ENCODE results near the gene EIF4A3. TPM values are rescaled to one million over a fixed set of nuclear protein-coding genes. Genes with fewer than 3 reads are reported as not detected.

EIF4A3 gene
- total RNA-seq, 4 donors from 2014 or later: 34.5 to 69.0 (median 59.2) TPM

DNA sequence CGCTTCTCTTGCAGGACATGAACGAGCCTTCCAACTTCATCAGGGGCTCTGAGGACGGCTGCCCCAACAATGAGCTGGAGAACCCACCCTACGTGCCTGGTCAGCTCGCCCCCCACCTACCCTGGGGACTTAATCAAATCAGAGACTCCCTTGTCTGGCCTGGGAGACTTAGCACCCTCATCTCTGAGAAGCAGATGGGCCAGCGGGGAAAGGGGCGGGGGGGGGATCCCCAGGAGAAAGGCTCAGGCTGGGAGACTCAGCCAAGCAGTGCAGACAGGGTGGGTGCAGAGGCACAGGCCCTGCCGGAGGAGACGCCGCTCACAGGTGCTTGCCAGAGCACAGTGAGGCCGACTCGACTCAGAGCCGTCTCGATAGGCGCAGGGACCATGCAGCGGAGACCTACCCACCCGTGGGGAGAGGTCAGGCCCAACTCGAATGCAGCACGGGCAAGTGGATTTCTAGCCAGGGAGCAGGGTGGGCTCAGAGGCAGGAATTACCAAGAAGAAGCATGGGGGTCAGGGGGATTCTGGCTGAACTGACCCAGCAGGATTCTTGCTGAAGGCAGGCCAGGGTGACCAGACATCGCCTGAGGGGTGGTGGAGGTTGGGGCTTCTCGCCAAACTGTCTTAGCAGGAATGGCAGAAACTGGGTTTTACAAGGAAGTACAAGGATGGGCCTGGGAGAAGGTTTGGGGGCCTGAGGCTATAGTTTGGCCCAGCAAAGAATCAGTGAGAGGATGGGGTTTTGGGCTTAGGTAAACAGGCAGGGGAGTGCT, 35.8 kb downstream of the EIF4A3 start:
- Histone ChIP-seq H3K27me3 (no peaks in the 10 kb centered on the region), H3K27ac (no peak overlapping the region), H3K4me1 (no peaks in the 10 kb centered on the region), H3K36me3 (peaks cover 0 to 89% (median 0%) of the 10 kb centered on the region in 3 donors), H3K9me3 (peaks cover 0 to 6% (median 0%) of the 10 kb centered on the region in 4 donors), H3K4me3 (no peak overlapping the region)
- 85 to 94% methylated on average over 20 to 21 of the region's 21 CpGs for WGBS, 2 donors
- no peak for TF ChIP-seq POLR2A (IDR thresholded peaks at IDR 0.05)
- TF ChIP-seq EP300 (IDR thresholded peaks at IDR 0.05): no peak
- TF ChIP-seq, protein P1, sequence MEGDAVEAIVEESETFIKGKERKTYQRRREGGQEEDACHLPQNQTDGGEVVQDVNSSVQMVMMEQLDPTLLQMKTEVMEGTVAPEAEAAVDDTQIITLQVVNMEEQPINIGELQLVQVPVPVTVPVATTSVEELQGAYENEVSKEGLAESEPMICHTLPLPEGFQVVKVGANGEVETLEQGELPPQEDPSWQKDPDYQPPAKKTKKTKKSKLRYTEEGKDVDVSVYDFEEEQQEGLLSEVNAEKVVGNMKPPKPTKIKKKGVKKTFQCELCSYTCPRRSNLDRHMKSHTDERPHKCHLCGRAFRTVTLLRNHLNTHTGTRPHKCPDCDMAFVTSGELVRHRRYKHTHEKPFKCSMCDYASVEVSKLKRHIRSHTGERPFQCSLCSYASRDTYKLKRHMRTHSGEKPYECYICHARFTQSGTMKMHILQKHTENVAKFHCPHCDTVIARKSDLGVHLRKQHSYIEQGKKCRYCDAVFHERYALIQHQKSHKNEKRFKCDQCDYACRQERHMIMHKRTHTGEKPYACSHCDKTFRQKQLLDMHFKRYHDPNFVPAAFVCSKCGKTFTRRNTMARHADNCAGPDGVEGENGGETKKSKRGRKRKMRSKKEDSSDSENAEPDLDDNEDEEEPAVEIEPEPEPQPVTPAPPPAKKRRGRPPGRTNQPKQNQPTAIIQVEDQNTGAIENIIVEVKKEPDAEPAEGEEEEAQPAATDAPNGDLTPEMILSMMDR (IDR thresholded peaks at IDR 0.05): no peak
- DNase-seq (ENCODE audit: low spot score in 2 of 2): no peak

DNA sequence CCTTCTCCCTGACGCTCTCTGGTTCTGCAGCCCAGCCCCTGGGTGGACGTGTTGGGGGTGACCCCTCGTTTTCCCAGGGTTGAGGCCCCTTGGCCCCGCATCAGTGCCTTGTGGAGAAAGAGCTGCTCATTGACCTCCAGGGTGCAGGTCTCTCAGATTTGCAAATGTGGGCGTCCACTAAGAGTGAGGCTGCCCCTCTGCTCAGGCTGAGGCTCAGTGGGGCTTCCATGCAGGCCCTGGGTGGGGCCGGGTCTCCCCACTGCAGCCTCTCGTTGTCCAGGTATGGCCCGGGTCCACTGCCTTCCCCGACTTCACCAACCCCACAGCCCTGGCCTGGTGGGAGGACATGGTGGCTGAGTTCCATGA, 36.5 kb downstream of the EIF4A3 start:
- Histone ChIP-seq H3K36me3 (peaks cover 0 to 84% (median 0%) of the 10 kb centered on the region in 3 donors), H3K4me1 (no peaks in the 10 kb centered on the region), H3K27ac (no peak overlapping the region), H3K27me3 (no peaks in the 10 kb centered on the region), H3K4me3 (no peak overlapping the region), H3K9me3 (peaks cover 0 to 6% (median 0%) of the 10 kb centered on the region in 4 donors)
- TF ChIP-seq POLR2A (IDR thresholded peaks at IDR 0.05) (no peak), EP300 (IDR thresholded peaks at IDR 0.05) (no peak)
- TF ChIP-seq, protein P1 (IDR thresholded peaks at IDR 0.05): no peak
- DNase-seq (ENCODE audit: low spot score in 2 of 2): no peak
- 78 to 82% methylated on average over 8 to 9 of the region's 9 CpGs for WGBS, 2 donors

DNA sequence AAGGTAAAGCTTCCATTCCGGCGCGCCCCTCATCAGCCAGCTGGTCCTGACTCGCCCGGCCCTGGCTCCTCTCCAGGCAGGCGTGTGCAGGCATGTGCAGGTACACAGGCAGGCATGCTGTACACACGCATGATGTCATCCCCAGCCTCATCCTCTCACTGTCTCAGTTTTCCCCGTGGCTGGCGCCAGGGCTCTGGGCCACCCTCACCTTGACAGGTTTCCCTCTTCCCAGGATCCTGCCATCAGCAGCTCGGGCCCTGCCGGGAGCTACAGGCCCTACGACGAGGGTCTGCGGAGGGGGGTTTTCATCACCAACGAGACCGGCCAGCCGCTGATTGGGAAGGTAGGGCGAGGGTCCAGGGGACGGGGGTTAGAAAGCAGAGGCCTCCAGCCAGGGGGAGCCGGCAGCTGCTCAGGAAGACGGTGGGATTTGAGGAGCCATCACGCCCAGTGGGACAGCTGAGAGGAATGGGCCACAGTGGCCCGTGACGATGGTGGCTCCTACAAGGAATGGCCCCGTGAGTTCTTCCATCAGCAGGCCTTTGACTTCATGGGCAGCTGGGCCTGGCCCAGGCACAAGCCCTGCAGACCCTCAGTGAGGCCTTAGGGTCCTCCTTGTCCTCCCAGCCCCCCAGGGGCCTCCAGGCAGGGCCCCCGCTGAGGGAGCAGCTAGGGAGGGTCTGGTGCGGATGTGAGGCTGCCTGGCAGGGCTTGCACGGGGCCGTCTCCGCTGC, 37.0 kb downstream of the EIF4A3 start:
- 88 to 91% methylated on average over 25 to 29 of the region's 30 CpGs for WGBS, 2 donors
- H3K36me3 ChIP-seq: peaks cover 0 to 84% (median 0%) of the 10 kb centered on the region in 3 donors
- no peaks in the 10 kb centered on the region for H3K4me1 ChIP-seq
- peaks cover 0 to 1% (median 0%) of the 10 kb centered on the region in 4 donors for H3K9me3 ChIP-seq
- DNase-seq (ENCODE audit: low spot score in 2 of 2): no peak
- H3K27me3 ChIP-seq: no peaks in the 10 kb centered on the region
- no peak overlapping the region for H3K27ac ChIP-seq
- TF ChIP-seq EP300 (IDR thresholded peaks at IDR 0.05): no peak
- TF ChIP-seq, protein P1 (IDR thresholded peaks at IDR 0.05): no peak
- TF ChIP-seq POLR2A (IDR thresholded peaks at IDR 0.05): no peak
- no peak overlapping the region for H3K4me3 ChIP-seq

DNA sequence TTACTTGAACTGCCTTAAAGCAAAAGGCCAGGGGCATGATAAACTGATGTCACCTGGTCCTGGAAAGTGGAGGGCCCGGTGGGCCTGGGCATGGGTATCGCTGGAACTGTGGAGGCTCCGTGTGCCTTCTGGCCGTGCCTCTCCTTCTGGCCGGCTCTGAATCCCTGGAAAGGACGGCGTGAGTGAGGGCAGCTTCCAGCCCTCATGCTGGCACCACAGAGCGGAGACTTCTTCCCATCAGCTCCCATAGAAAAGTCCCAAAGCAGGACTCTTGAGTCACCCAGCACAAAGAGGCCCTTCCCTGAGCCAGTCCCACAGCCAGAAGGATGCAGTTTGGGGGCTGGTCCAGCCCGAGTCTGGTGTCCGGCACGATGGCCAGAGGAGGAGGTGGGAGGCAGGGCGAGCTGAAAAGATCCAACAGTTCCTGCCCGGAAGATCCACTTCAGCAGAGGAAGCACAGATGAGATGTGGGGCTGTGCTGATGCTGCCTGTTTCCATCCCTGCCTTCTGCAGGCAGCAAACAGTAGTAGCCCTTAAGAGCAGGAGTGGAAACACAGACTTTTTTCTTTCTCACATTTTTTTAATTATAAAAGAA, 37.8 kb downstream of the EIF4A3 start:
- no peak for DNase-seq (ENCODE audit: low spot score in 2 of 2)
- Histone ChIP-seq H3K27ac (no peak overlapping the region), H3K36me3 (peaks cover 0 to 84% (median 0%) of the 10 kb centered on the region in 3 donors), H3K4me3 (no peak overlapping the region), H3K9me3 (no peaks in the 10 kb centered on the region), H3K27me3 (no peaks in the 10 kb centered on the region), H3K4me1 (no peaks in the 10 kb centered on the region)
- TF ChIP-seq EP300 (IDR thresholded peaks at IDR 0.05) (no peak), POLR2A (IDR thresholded peaks at IDR 0.05) (no peak)
- TF ChIP-seq, protein P1 (IDR thresholded peaks at IDR 0.05): no peak
- 90 to 92% methylated on average over 13 of the region's 13 CpGs for WGBS, 2 donors

All from tibial nerve (tissue), 4 donors.